Dendritic cell treated with granulocyte-macrophage colony-stimulating factor and Interleukin-4, amounts not matched to agents 40 ng/mL and 50 ng/mL, for 4 days (primary cell): ENCODE measurements around the gene EIF4G2.
"Not testable (repeated sequence)": the region's sequence is repeated elsewhere in the genome, so short reads cannot be mapped to it uniquely, and the experiment has no call there.

Experiments used
- H3K27ac Mint-ChIP-seq: one replicate; pipeline ENCODE4 v1.8.0; 2022; ENCODE audit warnings: mild to moderate bottlenecking, mixed read lengths
- H3K27me3 Mint-ChIP-seq: one replicate; pipeline ENCODE4 v1.8.0; 2022; ENCODE audit warnings: mild to moderate bottlenecking, mixed read lengths
- H3K36me3 Mint-ChIP-seq: one replicate; pipeline ENCODE4 v1.8.0; 2022; ENCODE audit warnings: low read depth, mixed read lengths
- H3K4me1 Mint-ChIP-seq: one replicate; pipeline ENCODE4 v1.8.0; 2022; ENCODE audit warnings: low read depth, mixed read lengths
- H3K4me3 Mint-ChIP-seq: one replicate; pipeline ENCODE4 v1.8.0; 2022; ENCODE audit warnings: mild to moderate bottlenecking, moderate library complexity, mixed read lengths
- H3K9me3 Mint-ChIP-seq: one replicate; pipeline ENCODE4 v1.8.0; 2022; ENCODE audit warnings: mixed read lengths
- intact Hi-C: fragments of 100-400 bp; cut with micrococcal nuclease; formaldehyde crosslinking; loops from one replicate; pipeline ENCODE4 v1.15.0; 2022

The EIF4G2 gene

GRCh38 chr11:10829139-10829538, 20.4 kb upstream of the EIF4G2 start:
- intact Hi-C loops, result no loop called here
- H3K4me3 Mint-ChIP-seq, result no peak overlapping the region
- H3K36me3 Mint-ChIP-seq, result no peaks in the 10 kb centered on the region
- H3K27me3 Mint-ChIP-seq, result peaks cover 3% of the 10 kb centered on the region
- H3K27ac Mint-ChIP-seq, result no peak overlapping the region
- no peaks in the 10 kb centered on the region for H3K9me3 Mint-ChIP-seq
- peaks cover 9% of the 10 kb centered on the region for H3K4me1 Mint-ChIP-seq

GRCh38 chr11:10828402-10828801, 19.7 kb upstream of the EIF4G2 start:
- Mint-ChIP-seq H3K4me1 (peaks cover 10% of the 10 kb centered on the region), H3K27ac (no peak overlapping the region), H3K36me3 (no peaks in the 10 kb centered on the region), H3K27me3 (peaks cover 3% of the 10 kb centered on the region), H3K4me3 (no peak overlapping the region), H3K9me3 (no peaks in the 10 kb centered on the region)
- intact Hi-C loops, result no loop called here

DNA sequence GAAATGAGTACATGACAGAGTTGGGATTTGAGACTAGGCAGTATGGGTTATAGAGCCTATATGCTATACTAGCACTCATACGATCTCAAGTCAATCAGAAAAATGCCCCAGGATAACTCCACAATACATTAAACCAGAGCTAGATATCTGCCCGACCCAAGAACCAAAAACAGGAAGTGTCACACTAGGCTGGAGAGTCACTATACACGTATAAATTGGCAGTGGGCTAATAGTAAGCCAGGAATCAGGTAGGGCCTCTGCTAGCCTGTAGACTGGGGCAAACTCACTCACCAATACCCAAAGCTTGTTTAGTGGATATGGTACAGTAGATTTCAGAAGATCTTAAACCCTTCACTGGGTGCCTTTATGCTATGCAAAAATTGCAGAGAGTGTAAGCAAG, 16.2 kb upstream of the EIF4G2 start:
- Mint-ChIP-seq H3K27ac (no peak overlapping the region), H3K9me3 (no peaks in the 10 kb centered on the region), H3K27me3 (peaks cover 3% of the 10 kb centered on the region), H3K4me1 (peaks cover 16% of the 10 kb centered on the region), H3K36me3 (no peaks in the 10 kb centered on the region), H3K4me3 (no peak overlapping the region)
- intact Hi-C loops, result no loop called here

DNA sequence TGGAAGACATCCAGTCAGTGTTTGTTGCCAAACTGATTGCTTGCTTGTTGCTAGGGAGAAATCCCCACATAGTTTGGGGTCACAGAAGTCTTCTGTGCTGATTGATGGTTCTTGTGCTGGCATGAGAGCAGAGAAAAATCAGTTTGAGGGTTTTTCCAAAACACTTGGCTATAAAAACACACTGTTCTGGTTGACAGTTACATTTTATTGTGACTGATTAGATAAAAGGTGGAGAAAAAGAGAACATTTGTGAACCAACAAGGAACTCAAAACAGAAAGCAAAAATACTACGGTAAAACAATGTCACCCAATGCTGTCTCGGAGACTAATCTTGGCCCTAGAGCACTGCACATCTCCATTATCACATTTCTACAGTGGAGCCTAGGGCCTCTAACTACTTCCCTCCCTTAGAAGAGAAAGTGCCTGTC, 14.4 kb upstream of the EIF4G2 start:
- H3K4me3 Mint-ChIP-seq, result no peak overlapping the region

DNA sequence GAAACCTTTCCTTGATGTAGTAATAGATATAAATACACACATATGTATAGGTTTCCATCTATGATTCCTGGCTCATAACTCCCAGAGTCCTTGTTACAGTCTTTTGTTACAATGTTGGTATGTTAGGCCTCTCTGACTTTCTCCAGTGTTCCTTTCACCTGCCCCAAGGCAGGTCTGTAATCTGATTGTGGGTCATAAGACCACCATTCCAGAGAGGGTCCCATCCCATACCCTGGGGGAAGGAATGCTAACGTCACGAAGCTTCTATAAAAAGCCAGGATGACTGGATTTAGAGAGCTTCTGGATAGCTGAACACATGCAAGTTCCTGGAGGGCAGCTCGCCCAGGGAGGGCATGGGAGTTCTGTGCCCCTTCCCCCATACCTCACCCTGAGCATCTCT, 13.8 kb upstream of the EIF4G2 start:
- not testable (repeated sequence) for H3K27ac Mint-ChIP-seq

More for the DNA sequence above, 14.4 kb upstream of the EIF4G2 start:
- Mint-ChIP-seq H3K9me3 (no peaks in the 10 kb centered on the region), H3K4me1 (peaks cover 16% of the 10 kb centered on the region), H3K27ac (no peak overlapping the region), H3K27me3 (peaks cover 3% of the 10 kb centered on the region), H3K36me3 (no peaks in the 10 kb centered on the region)
- intact Hi-C loops, result no loop called here

GRCh38 chr11:10818594-10818993, 9.9 kb upstream of the EIF4G2 start:
- H3K9me3 Mint-ChIP-seq, result no peaks in the 10 kb centered on the region
- H3K36me3 Mint-ChIP-seq, result no peaks in the 10 kb centered on the region
- peaks cover 1% of the 10 kb centered on the region for H3K27me3 Mint-ChIP-seq
- intact Hi-C loops, result no loop called here
- H3K4me1 Mint-ChIP-seq, result peaks cover 6% of the 10 kb centered on the region
- no peak overlapping the region for H3K4me3 Mint-ChIP-seq
- no peak overlapping the region for H3K27ac Mint-ChIP-seq

More for the DNA sequence above, 13.8 kb upstream of the EIF4G2 start:
- H3K9me3 Mint-ChIP-seq, H3K4me3 Mint-ChIP-seq, intact Hi-C loops, H3K27me3 Mint-ChIP-seq, H3K36me3 Mint-ChIP-seq: not testable (repeated sequence)
- peaks cover 16% of the 10 kb centered on the region for H3K4me1 Mint-ChIP-seq

DNA sequence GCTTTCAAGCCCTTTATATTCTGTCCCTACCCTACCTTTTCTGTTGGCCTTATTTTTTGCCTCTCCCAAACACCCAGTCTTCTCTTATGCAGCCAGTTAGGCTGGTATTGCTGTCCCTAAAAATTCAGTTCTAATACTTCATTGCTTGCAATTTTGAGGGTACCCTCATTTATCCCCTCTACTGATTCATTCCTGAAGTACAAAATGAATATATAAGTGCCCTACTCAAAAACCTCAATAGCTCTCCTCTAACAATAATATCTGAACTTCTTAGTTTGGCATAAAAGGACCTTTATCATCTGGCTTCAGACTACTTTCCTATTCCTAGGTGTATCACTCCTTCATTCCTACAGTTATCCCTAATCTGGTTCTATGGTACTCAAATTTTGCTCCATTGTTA, 5.2 kb upstream of the EIF4G2 start:
- no peaks in the 10 kb centered on the region for H3K36me3 Mint-ChIP-seq
- no peak overlapping the region for H3K27ac Mint-ChIP-seq
- H3K4me3 Mint-ChIP-seq, result no peak overlapping the region

DNA sequence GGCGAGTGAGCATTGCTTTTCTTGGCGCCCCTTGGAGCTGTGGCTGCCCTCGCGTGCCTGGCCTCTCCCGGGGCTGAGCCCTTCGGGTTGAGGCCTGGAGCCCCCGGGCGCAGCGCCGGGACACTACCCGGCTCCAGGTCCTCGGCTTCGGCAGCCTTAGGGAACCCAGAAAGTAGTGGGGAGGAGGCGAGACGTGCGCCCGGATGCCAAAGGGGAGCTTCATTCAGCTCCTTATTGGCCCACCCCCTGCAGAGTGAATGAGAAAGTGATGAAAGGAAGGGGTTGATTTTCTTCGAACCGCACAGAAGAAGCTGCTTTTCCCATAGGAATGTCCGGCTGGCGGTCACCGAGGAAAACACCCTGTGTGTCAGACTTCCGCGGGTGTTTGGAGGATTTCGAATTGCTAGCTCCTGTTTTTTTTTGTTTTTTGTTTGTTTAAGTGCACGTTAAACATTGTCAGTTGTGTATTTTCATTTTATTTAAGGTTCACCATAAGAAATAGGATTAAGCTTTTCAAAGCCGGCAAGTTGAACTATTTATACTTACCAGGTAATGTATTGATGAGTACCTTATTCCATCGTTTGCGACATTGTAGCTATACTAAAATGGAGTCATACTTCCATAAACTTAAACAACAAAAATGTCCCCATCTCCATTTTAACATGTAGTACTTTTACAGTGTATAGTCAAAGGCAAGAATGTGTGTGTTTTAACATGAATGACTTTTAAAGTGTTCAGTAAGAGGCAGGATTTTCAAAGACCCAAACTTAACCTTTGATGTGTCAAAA, 841 bp upstream of the EIF4G2 start:
- no peaks in the 10 kb centered on the region for H3K9me3 Mint-ChIP-seq
- peaks cover 3% of the 10 kb centered on the region for H3K27me3 Mint-ChIP-seq
- peak overlapping the region; percentile 99 for H3K27ac Mint-ChIP-seq
- intact Hi-C loops, result loop anchor here (2.0 to 10.0 kb wide), 3 partner anchors 49 to 123 kb away; partner anchors contain the start of genes CTR9 and ZBED5
- H3K36me3 Mint-ChIP-seq, result peaks cover 43% of the 10 kb centered on the region
- H3K4me1 Mint-ChIP-seq, result peaks cover 30% of the 10 kb centered on the region
- H3K4me3 Mint-ChIP-seq, result peak overlapping the region; percentile 92

More for the DNA sequence above, 5.2 kb upstream of the EIF4G2 start:
- intact Hi-C loops, result loop anchor here (5.0 kb wide), 1 partner anchor 118 kb away; no protein-coding TSS in a partner anchor
- Mint-ChIP-seq H3K27me3 (peaks cover 5% of the 10 kb centered on the region), H3K4me1 (peaks cover 10% of the 10 kb centered on the region), H3K9me3 (no peaks in the 10 kb centered on the region)

DNA sequence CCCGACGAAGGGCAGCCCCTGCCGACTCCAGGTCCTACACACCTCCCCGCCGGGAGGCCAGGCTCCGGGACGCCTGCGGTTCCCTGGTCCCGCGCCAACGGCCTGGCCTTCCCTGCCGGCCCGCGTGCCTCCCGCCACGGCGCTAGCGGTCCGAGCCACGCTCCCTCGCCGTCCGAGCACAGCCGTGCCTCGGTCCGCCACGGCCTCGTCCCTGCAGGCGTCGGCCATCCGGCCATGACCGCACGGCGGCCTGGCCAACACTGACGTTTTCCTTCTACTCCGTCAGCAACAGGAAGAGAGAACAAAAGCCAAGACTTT, 532 bp downstream of the EIF4G2 start:
- Mint-ChIP-seq H3K4me1 (peaks cover 43% of the 10 kb centered on the region), H3K27ac (peak overlapping the region; percentile 99), H3K4me3 (peak overlapping the region; percentile 92), H3K36me3 (peaks cover 56% of the 10 kb centered on the region), H3K27me3 (peaks cover 3% of the 10 kb centered on the region), H3K9me3 (no peaks in the 10 kb centered on the region)
- intact Hi-C loops, result loop anchor here (2.0 to 10.0 kb wide), 2 partner anchors 51 to 53 kb away; partner anchors contain the start of genes CTR9 and ZBED5

DNA sequence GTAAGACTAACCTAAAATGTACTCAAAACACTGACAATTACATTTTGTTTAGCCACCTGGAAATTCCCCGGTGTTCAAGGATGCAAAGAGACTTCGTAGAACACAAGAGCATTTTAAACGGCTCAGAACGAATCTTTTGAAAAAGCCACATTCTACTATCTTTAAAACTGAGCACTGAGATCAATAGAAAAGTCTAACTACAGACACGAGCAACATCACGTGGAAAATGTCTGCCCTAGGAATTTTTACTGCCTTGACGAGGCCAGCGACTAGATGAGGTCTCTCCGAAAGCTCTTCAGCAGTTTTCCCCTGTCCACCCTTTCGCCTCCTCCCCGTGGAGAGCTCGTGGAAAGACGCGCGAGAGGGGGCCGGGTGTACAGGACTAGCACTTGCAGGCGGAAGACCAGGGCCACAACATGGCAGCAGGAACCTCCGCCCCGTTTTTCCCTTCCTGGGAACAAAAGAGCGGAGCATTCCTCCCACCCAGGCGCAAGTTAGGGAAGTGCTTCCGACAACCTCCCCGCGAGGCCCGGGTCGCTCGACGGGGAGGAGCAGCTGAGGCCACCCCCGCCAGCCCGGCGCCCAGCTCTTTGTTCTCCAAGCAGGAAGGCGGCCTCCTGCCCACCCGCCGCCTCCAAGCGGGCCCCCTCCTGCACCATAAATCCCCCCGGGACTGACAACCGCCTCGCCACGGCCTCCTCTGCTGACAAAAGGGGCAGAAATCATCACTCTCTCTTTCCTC, 1.1 kb downstream of the EIF4G2 start:
- Mint-ChIP-seq H3K9me3 (no peaks in the 10 kb centered on the region), H3K4me3 (peak overlapping the region; percentile 92), H3K27me3 (no peaks in the 10 kb centered on the region), H3K27ac (peak overlapping the region; percentile 99), H3K4me1 (peaks cover 45% of the 10 kb centered on the region), H3K36me3 (peaks cover 62% of the 10 kb centered on the region)
- intact Hi-C loops, result loop anchor here (2.0 to 10.0 kb wide), 2 partner anchors 51 to 53 kb away; partner anchors contain the start of genes CTR9 and ZBED5

GRCh38 chr11:10806206-10806605, 2.5 kb downstream of the EIF4G2 start:
- peak overlapping the region; percentile 92 for H3K4me3 Mint-ChIP-seq
- no peak overlapping the region for H3K27ac Mint-ChIP-seq
- peaks cover 76% of the 10 kb centered on the region for H3K36me3 Mint-ChIP-seq
- intact Hi-C loops, result loop anchor here (10.0 kb wide), 1 partner anchor 51 kb away; the partner anchor contains the start of gene CTR9
- H3K4me1 Mint-ChIP-seq, result peaks cover 56% of the 10 kb centered on the region
- H3K27me3 Mint-ChIP-seq, result no peaks in the 10 kb centered on the region
- no peaks in the 10 kb centered on the region for H3K9me3 Mint-ChIP-seq

- no peaks in the 10 kb centered on the region for H3K27me3 Mint-ChIP-seq
- intact Hi-C loops, result loop anchor here (10.0 kb wide), 1 partner anchor 51 kb away; the partner anchor contains the start of gene CTR9
- H3K4me1 Mint-ChIP-seq, result peaks cover 57% of the 10 kb centered on the region
- H3K36me3 Mint-ChIP-seq, result peaks cover 81% of the 10 kb centered on the region
- H3K27ac Mint-ChIP-seq, result no peak overlapping the region
- H3K9me3 Mint-ChIP-seq, result no peaks in the 10 kb centered on the region
- no peak overlapping the region for H3K4me3 Mint-ChIP-seq
Observed at GRCh38 chr11:10805741-10806140, 3.0 kb downstream of the EIF4G2 start.

DNA sequence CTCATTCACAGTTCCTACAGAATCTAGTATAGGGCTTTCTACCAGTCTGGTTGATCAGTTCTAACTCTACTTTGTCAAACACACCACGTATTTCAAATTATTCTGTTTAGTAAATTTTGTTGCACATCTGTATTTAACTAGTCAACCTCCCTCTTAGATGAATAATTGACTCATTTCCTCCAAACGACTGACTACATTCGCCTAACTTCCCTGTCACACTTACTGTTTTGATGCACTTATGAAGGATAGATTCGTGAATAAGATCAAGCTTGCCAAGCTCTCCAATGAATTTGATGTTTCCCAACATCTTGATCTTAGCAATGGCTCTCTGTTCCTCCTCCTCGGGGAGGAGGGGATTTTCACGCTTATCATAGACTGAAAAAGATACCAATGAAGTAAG, 5.0 kb downstream of the EIF4G2 start:
- Mint-ChIP-seq H3K27ac (no peak overlapping the region), H3K27me3 (no peaks in the 10 kb centered on the region), H3K9me3 (no peaks in the 10 kb centered on the region), H3K4me3 (no peak overlapping the region), H3K36me3 (peaks cover 100% of the 10 kb centered on the region), H3K4me1 (peaks cover 59% of the 10 kb centered on the region)
- intact Hi-C loops, result loop anchor here (10.0 kb wide), 1 partner anchor 49 kb away; the partner anchor contains the start of gene CTR9

GRCh38 chr11:10800292-10800691, 8.4 kb downstream of the EIF4G2 start:
- Mint-ChIP-seq H3K27me3 (no peaks in the 10 kb centered on the region), H3K9me3 (no peaks in the 10 kb centered on the region), H3K27ac (no peak overlapping the region), H3K4me3 (no peak overlapping the region), H3K36me3 (peaks cover 94% of the 10 kb centered on the region), H3K4me1 (peaks cover 44% of the 10 kb centered on the region)
- intact Hi-C loops, result loop anchor here (10.0 kb wide), 1 partner anchor 45 kb away; the partner anchor contains the start of gene CTR9
